GM03348 (cell line): ENCODE data around the gene ANKRD11.
"Not testable (repeated sequence)": the region's sequence is repeated elsewhere in the genome, so short reads cannot be mapped to it uniquely, and the experiment has no call there.

ENCODE experiments used
- DNase-seq: peaks from one replicate; pipeline ENCODE4 v3.0.0; 2012; ENCODE audit warnings: low spot score

ANKRD11 gene

GRCh38 chr16:89428605-89429004 is 61.8 kb downstream of the ANKRD11 start:
- not testable (repeated sequence) for DNase-seq

- no peak for DNase-seq
These were observed 63.4 kb downstream of the ANKRD11 start for GRCh38 chr16:89426736-89427530.

GRCh38 chr16:89425523-89425922 is 64.8 kb downstream of the ANKRD11 start:
- no peak for DNase-seq

GRCh38 chr16:89423681-89424260 is 66.6 kb downstream of the ANKRD11 start:
- no peak for DNase-seq

GRCh38 chr16:89422905-89423630 is 67.3 kb downstream of the ANKRD11 start:
- peak; percentile 50 for DNase-seq

GRCh38 chr16:89422527-89422904 is 67.8 kb downstream of the ANKRD11 start:
- peak; percentile 71 for DNase-seq

- DNase-seq: not testable (repeated sequence)
These were observed 69.1 kb downstream of the ANKRD11 start for GRCh38 chr16:89421300-89421699.

- DNase-seq: no peak
These were observed 70.2 kb downstream of the ANKRD11 start for GRCh38 chr16:89420204-89420603.

GRCh38 chr16:89418352-89418751 is 72.0 kb downstream of the ANKRD11 start:
- DNase-seq: no peak

- DNase-seq: no peak
These were observed 73.0 kb downstream of the ANKRD11 start for GRCh38 chr16:89417352-89417751.

- no peak for DNase-seq
These were observed 76.4 kb downstream of the ANKRD11 start for GRCh38 chr16:89413811-89414585.

- DNase-seq: no peak
These were observed 77.5 kb downstream of the ANKRD11 start for GRCh38 chr16:89412811-89413210.

GRCh38 chr16:89411335-89411850 is 79.0 kb downstream of the ANKRD11 start:
- no peak for DNase-seq

- DNase-seq: peak; percentile 79
These were observed 79.5 kb downstream of the ANKRD11 start for GRCh38 chr16:89410794-89411309.

- DNase-seq: no peak
These were observed 80.0 kb downstream of the ANKRD11 start for GRCh38 chr16:89410322-89410721.

- DNase-seq: no peak
These were observed 81.1 kb downstream of the ANKRD11 start for GRCh38 chr16:89409161-89409711.

- no peak for DNase-seq
These were observed 82.0 kb downstream of the ANKRD11 start for GRCh38 chr16:89408315-89408714.

- no peak for DNase-seq
These were observed 82.4 kb downstream of the ANKRD11 start for GRCh38 chr16:89407925-89408300.

- no peak for DNase-seq
These were observed 83.0 kb downstream of the ANKRD11 start for GRCh38 chr16:89407282-89407924.

GRCh38 chr16:89406277-89406888 is 84.0 kb downstream of the ANKRD11 start:
- no peak for DNase-seq

GRCh38 chr16:89404561-89404960 is 85.8 kb downstream of the ANKRD11 start:
- no peak for DNase-seq
